GM21529 (cell line): Measurements from ENCODE around the gene ZBTB5.
"Not testable (repeated sequence)": the region's sequence is repeated elsewhere in the genome, so short reads cannot be mapped to it uniquely, and the experiment has no call there.

Experiments used
- ATAC-seq: cut with Tn5 transposase; IDR thresholded peaks from one replicate; pipeline ENCODE4 v1.9.1; 2021; ENCODE audit not compliant: unreplicated experiment

ZBTB5 gene

DNA sequence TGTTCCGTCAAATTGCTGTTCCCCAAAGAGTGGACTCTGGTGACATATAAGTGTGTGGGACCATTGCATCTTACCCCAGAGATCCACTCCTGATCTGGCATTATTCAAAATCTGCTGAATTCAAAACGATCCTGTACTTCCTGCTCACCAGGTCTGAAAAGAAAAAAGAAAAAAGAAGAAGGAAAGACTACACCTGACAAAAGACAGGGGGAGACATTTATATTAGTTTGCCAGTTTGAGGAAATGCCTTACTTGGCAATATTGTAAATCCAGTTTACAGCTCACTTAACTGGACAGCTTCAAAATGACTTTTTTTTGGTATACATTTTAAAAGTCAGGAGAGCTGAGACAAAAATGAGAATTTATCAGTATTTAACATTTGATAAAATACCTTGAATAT is 57.8 kb downstream of the ZBTB5 start:
- ATAC-seq = no peak

DNA sequence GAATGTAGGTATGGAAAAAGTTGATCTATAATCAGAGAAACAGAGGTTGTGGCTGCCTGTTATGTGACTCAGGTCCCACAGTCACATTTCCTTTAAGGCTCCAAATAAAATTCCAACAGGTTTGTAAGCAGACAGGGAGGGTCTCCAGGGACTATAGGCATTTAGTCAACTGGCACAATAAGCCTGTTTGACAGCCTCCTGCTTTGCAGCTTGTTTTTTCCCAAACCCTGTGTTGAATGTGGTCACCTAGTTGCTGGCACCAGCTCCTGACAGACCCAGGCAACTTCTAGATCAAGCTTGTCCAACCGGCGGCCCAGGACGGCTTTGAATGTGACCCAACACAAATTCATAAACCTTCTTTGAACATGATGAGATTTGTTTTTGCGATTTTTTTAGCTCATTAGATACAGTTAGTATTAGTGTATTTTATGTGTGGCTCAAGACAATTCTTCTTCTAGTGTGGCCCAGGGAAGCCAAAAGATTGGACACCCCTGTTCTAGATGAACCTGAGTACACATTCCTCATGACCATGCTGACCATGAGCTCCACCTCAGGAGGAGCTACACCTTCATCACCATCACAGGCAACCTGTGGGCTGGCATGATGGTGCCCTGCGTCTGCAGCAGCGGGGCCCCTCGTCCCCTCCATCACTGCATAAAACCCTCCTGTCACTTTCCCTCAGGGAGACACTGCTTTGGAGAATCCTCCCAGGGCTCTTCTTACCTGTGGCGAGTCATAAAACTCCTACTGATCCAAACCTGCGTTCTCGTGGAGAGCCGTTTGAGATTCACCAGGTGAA is 58.4 kb downstream of the ZBTB5 start:
- no peak for ATAC-seq

DNA sequence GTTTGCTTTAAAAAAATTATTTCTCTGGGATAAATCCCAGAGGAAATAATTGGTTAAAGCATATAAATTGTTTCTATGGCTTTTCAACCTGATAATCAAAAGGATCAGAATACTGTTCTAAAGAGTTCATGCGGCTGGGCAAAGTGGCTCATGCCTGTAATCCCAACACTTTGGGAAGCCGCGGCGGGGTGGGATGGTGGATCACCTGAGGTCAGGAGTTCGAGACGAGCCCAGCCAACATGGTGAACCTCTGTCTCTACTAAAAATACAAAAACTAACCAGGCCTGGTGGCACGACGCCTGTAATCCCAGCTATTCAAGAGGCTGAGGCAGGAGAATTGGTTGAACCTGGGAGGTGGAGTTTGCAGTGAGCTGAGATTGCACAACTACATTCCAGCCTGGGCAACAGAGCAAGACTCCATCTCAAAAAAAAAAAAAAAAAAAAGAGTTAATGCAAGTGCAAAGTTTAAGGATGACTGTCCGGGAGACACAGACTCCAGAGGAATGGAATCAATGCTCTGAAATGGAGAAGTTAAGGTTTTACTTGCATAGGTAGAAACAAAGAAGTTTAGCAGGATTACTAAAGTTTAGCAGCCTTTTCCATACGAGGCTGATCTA is 59.4 kb downstream of the ZBTB5 start:
- no peak for ATAC-seq

DNA sequence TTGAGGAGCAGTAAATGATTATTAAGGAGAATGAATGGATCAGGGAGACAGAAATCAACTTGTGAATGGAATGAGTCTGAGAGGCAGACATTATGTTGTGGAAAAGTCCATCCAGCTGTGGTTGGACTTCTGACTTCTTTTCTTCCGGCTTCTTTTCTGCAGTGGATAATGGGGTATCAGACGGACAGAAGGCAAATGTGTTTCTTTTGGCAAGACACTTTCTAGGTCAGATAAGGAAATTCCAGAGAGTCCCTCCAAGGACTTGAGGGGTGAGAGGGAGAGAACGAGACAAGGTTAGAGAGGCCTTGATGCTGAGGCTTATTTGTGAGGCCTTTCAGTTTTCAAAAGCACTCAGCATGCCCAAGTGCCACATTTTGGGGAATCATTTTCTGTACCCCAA is 59.9 kb downstream of the ZBTB5 start:
- no peak for ATAC-seq

DNA sequence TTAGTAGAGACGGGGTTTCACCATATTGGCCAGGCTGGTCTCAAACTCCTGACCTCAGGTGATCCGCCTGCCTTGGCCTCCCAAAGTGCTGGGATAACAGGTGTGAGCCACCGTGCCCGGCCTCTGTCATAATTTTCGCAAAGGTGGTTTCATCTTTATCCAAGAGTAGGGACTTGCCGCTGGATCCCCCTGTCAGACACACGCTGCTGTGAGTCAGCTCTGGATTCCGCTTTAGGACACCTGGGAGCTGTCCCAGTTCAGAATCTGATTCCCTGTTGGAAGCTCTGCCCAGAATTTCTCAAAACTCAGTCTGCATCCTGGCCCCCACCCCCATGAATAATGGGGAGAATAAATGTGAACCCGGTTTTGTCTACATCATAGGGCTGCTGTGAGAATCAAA is 60.7 kb downstream of the ZBTB5 start:
- no peak for ATAC-seq

DNA sequence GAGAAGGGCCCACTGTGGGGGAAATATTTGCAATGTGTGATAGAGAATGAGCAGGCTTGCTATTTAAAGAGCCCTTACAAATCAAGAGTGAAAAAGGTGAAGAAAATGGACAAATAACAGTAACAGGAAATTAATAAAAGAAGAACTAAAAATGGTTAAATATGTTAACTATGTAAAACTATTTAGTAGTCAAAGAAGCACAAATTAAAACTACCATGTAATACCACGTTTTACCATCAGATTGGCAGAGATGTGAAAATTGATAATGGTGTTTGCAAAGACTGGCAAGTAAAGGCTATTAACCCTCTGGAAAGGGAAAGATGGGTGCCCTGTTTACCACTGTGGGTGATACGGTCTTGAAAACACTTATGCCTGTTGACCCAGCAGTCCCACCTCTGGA is 65.9 kb downstream of the ZBTB5 start:
- no peak for ATAC-seq

DNA sequence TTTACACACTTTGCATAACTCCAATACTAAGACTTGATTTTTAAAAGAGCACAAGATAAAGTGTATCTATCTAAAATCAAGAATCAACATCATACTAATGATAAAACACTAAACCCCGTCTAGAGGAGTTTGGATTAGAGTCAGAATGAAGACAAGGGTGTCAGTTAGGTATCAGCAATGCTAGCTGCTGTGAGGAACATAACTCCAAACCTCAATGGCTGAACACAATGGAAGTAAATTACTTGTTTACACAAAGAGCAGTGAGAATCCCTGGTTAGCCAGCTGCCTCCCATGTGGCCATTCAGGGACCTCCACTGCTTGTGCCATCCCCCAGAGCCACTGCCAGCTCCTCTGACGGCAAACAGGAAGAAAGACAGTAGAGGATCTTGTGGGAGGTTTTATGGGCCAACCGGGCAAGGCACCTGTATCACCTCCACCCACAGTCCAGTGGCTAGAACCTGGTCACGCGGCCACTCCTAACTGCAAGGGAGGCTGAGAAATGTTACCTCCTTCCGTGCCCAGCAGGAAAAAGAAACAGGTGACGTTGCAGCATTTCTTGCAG is 66.7 kb downstream of the ZBTB5 start:
- ATAC-seq = no peak

DNA sequence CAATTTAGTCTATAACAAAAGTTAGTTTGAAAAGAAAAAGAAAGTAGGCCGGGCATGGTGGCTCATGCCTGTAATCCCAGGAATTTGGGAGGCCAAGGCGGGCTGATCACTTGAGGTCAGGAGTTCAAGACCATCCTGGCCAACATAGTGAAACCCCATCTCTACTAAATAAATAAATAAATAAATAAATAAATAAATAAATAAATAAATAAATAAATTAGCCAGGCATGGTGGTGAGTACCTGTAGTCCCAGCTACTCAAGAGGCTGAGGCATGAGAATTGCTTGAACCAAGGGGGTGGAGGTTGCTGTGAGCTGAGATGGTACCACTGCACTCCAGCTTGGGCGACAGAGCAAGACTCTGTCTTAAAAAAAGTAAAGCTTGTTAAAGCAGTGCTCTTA is 67.3 kb downstream of the ZBTB5 start:
- not testable (repeated sequence) for ATAC-seq

DNA sequence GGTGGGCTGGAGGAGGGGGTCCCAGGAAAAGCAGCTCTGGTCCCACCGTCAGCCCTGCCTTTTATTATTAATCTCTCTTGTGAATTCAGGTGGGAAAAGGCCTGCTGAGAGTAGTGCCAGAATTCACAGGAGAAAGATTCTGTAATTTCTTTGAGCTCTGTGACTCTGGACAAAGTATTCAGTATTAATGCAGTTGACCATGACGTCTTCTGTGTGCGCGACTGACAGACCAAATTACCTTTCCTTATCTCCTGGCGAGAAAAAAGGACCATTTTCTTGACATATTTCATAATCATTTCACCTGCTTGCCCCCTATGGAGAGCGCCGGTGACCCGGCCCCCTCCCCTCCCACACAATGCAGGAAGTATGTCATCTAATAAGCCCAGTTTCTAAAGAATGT is 69.6 kb downstream of the ZBTB5 start:
- ATAC-seq = no peak

DNA sequence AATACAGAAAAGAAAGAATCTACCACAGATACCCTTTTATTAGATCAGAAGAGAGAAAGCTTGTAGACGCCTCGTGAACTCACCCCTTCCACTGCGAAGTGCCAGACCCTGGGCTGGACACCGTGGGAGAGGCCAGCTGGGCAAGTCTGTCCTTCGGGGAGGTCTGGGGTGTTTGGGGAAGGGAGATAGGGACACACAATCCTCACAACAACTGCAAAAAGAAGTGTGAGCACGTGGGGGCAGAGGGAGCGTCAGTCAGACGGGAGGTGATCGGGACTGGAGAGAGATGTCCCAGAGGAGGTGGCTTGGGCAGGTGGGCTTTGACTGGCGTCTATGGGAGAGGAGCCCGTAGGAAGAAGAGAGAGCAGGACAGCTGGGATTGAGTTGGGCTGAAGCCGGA is 70.0 kb downstream of the ZBTB5 start:
- ATAC-seq = no peak

DNA sequence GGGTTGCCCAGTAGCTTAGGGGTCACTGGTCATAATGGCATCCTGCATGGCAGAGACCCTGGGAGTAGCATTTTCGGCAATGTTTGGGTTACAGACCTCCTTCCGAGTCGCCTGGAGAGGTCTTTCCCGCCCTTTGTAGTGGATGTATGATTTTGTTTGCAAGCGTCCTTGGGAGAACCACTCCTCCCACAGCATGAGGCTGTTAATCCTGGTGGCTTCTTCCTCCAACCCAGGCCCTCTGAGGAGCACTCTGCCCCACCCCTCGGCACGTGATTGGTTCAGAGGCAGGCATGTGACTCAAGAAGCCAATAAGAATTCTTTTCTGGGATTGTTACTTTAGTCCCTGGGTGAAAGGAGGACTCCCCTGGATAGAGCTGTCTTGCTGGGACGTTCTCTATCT is 73.0 kb downstream of the ZBTB5 start:
- ATAC-seq = no peak

DNA sequence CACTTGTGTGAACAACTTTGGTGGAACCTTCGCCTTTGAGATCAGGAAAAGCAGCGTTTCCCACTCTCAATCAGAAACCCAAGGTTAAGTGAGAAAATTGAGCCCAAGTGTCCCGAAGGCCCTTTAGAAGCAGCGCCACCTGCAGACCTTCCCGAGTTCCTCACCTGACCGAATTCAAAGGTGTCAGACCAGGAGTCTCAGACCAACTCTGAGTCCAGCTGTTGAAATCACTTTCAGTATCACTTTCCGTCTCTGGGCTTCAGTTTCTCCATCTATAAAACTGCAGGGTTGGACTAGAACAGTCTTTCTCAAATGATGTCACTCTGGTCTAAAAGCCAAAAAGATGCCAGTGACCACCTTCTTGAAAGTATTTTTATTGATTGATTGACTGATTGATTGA is 74.5 kb downstream of the ZBTB5 start:
- peak; percentile 92 for ATAC-seq
